Astrocyte (in vitro differentiated cells and primary cell): ENCODE measurements around the gene HMOX2.

ENCODE experiments used
- CTCF ChIP-seq: IDR thresholded peaks from 2 replicates; pipeline ENCODE4 v1.5.1; 2011; ENCODE audit warnings: low read depth, mild to moderate bottlenecking, inconsistent platforms, low read length, moderate library complexity; ENCODE audit not compliant: insufficient read depth
- EZH2 ChIP-seq: IDR thresholded peaks from 2 replicates; pipeline ENCODE4 v1.6.1; 2012; ENCODE audit warnings: mild to moderate bottlenecking, low read length, inconsistent platforms; ENCODE audit not compliant: insufficient read depth

- no peak for TF ChIP-seq CTCF
- no peak for TF ChIP-seq EZH2
Measured at GRCh38 chr16:4481963-4482362, 5.8 kb downstream of the HMOX2 start.
